Hematopoietic multipotent progenitor cell treated with erythropoietin and hydrocortisone succinate and interleukin-3 and kit ligand, for 17 days (in vitro differentiated cells): Measurements from ENCODE around the gene KIRREL1.

ENCODE experiments used
- DNase-seq: peaks from one replicate; pipeline ENCODE4 v3.0.0-alpha.2; 2015; ENCODE audit warnings: low spot score

Gene KIRREL1

GRCh38 chr1:157975228-157975950, 18.1 kb upstream of the KIRREL1 start:
- no peak for DNase-seq

GRCh38 chr1:157976888-157977287, 16.6 kb upstream of the KIRREL1 start:
- no peak for DNase-seq

GRCh38 chr1:157978586-157979403, 14.7 kb upstream of the KIRREL1 start:
- no peak for DNase-seq

GRCh38 chr1:157982136-157982535, 11.3 kb upstream of the KIRREL1 start:
- DNase-seq, result no peak

- no peak for DNase-seq
Measured at GRCh38 chr1:157983787-157984186, 9.7 kb upstream of the KIRREL1 start.

- DNase-seq, result no peak
Measured at GRCh38 chr1:157984469-157984868, 9.0 kb upstream of the KIRREL1 start.

- DNase-seq, result no peak
Measured at GRCh38 chr1:157985473-157985872, 8.0 kb upstream of the KIRREL1 start.

GRCh38 chr1:157988002-157988401, 5.4 kb upstream of the KIRREL1 start:
- no peak for DNase-seq

- DNase-seq, result peak; percentile 26
Measured at GRCh38 chr1:157992031-157992832, 1.2 kb upstream of the KIRREL1 start.

GRCh38 chr1:157992833-157993146, 655 bp upstream of the KIRREL1 start:
- DNase-seq, result no peak

GRCh38 chr1:157993918-157994605, 617 bp downstream of the KIRREL1 start:
- DNase-seq, result no peak

GRCh38 chr1:157994704-157995582, 1.5 kb downstream of the KIRREL1 start:
- no peak for DNase-seq

- DNase-seq, result no peak
Measured at GRCh38 chr1:157995583-157996169, 2.2 kb downstream of the KIRREL1 start.

- no peak for DNase-seq
Measured at GRCh38 chr1:157996433-157996832, 3.0 kb downstream of the KIRREL1 start.

- no peak for DNase-seq
Measured at GRCh38 chr1:158000507-158000906, 7.1 kb downstream of the KIRREL1 start.

- no peak for DNase-seq
Measured at GRCh38 chr1:158002022-158002630, 8.7 kb downstream of the KIRREL1 start.

- no peak for DNase-seq
Measured at GRCh38 chr1:158002631-158003405, 9.4 kb downstream of the KIRREL1 start.

GRCh38 chr1:158003406-158003800, 10.0 kb downstream of the KIRREL1 start:
- no peak for DNase-seq

- peak; percentile 21 for DNase-seq
Measured at GRCh38 chr1:158005224-158005623, 11.8 kb downstream of the KIRREL1 start.

- DNase-seq, result no peak
Measured at GRCh38 chr1:158007180-158007579, 13.7 kb downstream of the KIRREL1 start.
